T-helper 1 cell treated with Interleukin-12 subunit alpha and Interleukin-12 subunit beta and Interleukin-4 antibody, amounts not matched to agents 30 μg/mL and 1 μg/mL, for 36 hours (primary cell): Measurements from ENCODE around the gene NEIL1.
"Not testable (repeated sequence)": the region's sequence is repeated elsewhere in the genome, so short reads cannot be mapped to it uniquely, and the experiment has no call there.

Experiments
- H3K27ac Mint-ChIP-seq: one replicate; pipeline ENCODE4 v1.8.0; 2021; ENCODE audit warnings: mild to moderate bottlenecking, mixed read lengths
- H3K27me3 Mint-ChIP-seq: one replicate; pipeline ENCODE4 v1.8.0; 2021; ENCODE audit warnings: low read depth, mixed read lengths
- H3K36me3 Mint-ChIP-seq: one replicate; pipeline ENCODE4 v1.8.0; 2021; ENCODE audit warnings: low read depth, mixed read lengths
- H3K4me1 Mint-ChIP-seq: one replicate; pipeline ENCODE4 v1.8.0; 2021; ENCODE audit warnings: low read depth, mixed read lengths
- H3K4me3 Mint-ChIP-seq: one replicate; pipeline ENCODE4 v1.8.0; 2021; ENCODE audit warnings: mild to moderate bottlenecking, moderate library complexity, mixed read lengths
- H3K9me3 Mint-ChIP-seq: one replicate; pipeline ENCODE4 v1.8.0; 2021; ENCODE audit warnings: mixed read lengths

NEIL1 gene

GRCh38 chr15:75368689-75369239 lies 21.9 kb downstream of the NEIL1 start:
- Mint-ChIP-seq H3K27me3 (no peaks in the 10 kb centered on the region), H3K27ac (peak overlapping the region; percentile 91), H3K36me3 (peaks cover 30% of the 10 kb centered on the region), H3K4me1 (peaks cover 24% of the 10 kb centered on the region), H3K9me3 (no peaks in the 10 kb centered on the region), H3K4me3 (peak overlapping the region; percentile 93)

DNA sequence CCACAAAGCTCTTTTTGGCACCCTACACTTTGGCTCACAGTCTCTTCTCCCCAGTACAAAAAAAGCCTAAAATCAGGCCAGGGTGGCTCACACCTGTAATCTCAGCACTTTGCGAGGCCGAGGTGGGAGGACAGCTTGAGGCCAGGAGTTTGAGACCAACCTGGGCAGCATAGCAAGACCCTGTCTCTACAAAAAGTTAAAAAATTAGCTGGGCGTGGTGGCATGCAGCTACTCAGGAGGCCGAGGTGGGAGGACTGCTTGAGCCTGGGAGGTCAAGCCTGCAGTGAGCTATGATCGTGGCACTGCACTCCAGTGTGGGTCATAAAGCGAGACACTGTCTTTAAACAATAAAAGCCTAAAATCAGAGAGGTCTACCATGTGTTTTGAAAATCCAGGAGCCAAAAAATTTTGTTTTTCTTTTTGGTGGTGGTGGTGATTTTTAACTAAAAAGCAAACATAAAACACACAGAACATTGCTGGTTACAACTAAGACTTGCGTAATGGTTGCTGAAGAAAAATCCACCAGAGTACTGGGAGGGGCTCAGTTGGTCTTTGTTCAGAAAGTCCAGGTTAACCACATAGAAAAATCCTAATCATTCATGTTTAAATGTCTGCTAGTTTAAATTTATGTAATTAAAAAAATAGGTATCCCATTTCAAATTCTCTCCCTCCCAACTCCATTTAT lies 23.2 kb downstream of the NEIL1 start:
- Mint-ChIP-seq H3K27me3 (no peaks in the 10 kb centered on the region), H3K36me3 (peaks cover 32% of the 10 kb centered on the region)

DNA sequence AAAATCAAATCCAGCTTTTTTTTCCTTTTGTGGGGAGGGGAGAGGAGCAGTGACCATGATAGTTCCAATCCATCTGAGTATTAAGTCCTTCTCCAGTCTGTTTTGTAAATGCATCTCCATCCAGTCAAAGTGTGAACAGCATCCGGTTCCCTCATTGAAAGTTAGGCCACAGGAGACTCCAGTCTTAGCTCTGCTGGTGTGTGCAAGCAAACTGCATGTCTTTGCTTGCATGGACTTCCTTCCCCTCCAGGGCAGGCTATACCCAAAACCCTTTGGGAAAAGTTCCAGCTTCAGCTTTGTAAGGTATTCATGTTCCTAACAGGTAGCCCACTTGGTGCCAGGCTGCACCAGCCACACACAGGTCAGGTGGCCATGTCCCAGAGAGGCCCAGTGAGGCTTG lies 24.6 kb downstream of the NEIL1 start:
- Mint-ChIP-seq H3K27ac (no peak overlapping the region), H3K9me3 (no peaks in the 10 kb centered on the region), H3K36me3 (peaks cover 38% of the 10 kb centered on the region), H3K4me1 (peaks cover 25% of the 10 kb centered on the region), H3K4me3 (no peak overlapping the region), H3K27me3 (no peaks in the 10 kb centered on the region)

More for the DNA sequence above, 23.2 kb downstream of the NEIL1 start:
- H3K4me3 Mint-ChIP-seq: peak overlapping the region; percentile 93
- no peak overlapping the region for H3K27ac Mint-ChIP-seq
- no peaks in the 10 kb centered on the region for H3K9me3 Mint-ChIP-seq
- peaks cover 24% of the 10 kb centered on the region for H3K4me1 Mint-ChIP-seq

GRCh38 chr15:75371901-75372688 lies 25.3 kb downstream of the NEIL1 start:
- Mint-ChIP-seq H3K4me3 (no peak overlapping the region), H3K9me3 (no peaks in the 10 kb centered on the region), H3K27me3 (no peaks in the 10 kb centered on the region), H3K27ac (no peak overlapping the region), H3K4me1 (peaks cover 22% of the 10 kb centered on the region), H3K36me3 (peaks cover 40% of the 10 kb centered on the region)

GRCh38 chr15:75380773-75381172 lies 33.9 kb downstream of the NEIL1 start:
- no peak overlapping the region for H3K27ac Mint-ChIP-seq
- H3K9me3 Mint-ChIP-seq: no peaks in the 10 kb centered on the region
- no peak overlapping the region for H3K4me3 Mint-ChIP-seq
- H3K27me3 Mint-ChIP-seq: no peaks in the 10 kb centered on the region
- H3K36me3 Mint-ChIP-seq: peaks cover 34% of the 10 kb centered on the region
- peaks cover 4% of the 10 kb centered on the region for H3K4me1 Mint-ChIP-seq

DNA sequence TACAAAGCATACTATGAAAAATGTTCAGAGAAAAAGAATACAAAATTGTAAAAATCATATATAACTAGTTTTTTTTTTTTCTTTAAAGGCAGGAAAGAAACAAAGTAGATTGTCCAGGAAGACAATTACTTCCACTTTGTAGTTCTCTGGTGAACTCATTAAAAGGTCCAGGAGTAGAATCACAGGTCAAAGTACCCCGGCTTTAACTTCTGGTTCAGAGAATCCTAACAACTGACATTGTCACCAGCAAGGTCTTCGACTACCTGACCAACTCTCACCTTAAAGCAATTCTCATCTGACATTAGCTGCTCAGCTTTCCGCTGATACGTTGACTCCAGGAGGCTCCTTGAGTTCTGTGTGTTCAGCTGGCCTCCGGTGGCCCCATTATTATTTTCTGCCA lies 37.1 kb downstream of the NEIL1 start:
- H3K4me3 Mint-ChIP-seq, H3K27me3 Mint-ChIP-seq: not testable (repeated sequence)
- H3K36me3 Mint-ChIP-seq: peaks cover 42% of the 10 kb centered on the region

DNA sequence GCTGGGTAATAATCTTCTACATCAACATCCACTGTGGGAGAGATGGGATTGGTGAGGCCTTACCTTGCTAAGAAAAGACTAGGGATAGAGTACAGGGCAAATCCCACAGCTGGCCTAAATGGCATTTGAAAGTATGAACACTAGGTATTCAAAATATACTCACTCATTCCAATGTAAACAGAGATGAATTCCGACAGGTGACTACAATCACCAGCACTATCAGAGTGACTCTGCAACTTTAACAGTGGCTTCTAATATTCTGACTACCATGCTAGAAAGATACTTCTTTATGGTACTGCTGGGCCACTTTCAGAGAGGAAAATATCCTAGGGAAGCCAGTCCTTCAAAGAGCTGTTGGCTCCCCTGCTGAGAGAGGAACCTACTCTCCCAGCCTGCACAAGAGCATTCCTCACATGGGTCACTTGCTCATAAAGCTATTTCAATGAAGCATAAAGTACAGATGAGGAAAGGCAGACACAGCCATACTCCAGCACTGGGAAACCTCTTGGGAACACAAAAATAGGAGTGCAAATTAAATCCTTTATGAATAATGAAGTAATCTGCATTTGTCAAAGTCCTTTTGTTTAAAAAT lies 43.0 kb downstream of the NEIL1 start:
- Mint-ChIP-seq H3K36me3 (peaks cover 41% of the 10 kb centered on the region), H3K4me3 (no peak overlapping the region), H3K4me1 (peaks cover 9% of the 10 kb centered on the region), H3K9me3 (no peaks in the 10 kb centered on the region), H3K27ac (no peak overlapping the region), H3K27me3 (no peaks in the 10 kb centered on the region)

More for the DNA sequence above, 37.1 kb downstream of the NEIL1 start:
- not testable (repeated sequence) for H3K27ac Mint-ChIP-seq, H3K9me3 Mint-ChIP-seq, H3K4me1 Mint-ChIP-seq

DNA sequence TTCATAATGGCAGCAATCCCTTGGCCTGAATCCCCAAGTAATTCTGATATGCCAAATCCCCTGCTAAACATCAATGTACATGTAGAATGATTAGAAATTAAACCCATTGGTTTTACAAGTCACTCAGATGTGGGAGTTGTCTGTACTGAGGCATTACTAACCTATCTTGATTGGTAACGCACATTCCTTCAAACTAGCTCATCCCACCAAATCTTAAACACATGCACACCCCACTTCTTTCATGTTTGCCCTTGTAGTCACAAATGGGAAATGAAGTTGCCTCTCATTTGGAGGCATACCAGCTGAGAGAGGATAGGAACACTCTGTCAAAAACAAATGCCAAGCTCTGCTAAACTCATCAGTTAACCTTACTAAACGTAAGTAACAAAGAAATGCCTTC lies 50.7 kb downstream of the NEIL1 start:
- Mint-ChIP-seq H3K27me3 (no peaks in the 10 kb centered on the region), H3K36me3 (peaks cover 36% of the 10 kb centered on the region), H3K27ac (no peak overlapping the region)

DNA sequence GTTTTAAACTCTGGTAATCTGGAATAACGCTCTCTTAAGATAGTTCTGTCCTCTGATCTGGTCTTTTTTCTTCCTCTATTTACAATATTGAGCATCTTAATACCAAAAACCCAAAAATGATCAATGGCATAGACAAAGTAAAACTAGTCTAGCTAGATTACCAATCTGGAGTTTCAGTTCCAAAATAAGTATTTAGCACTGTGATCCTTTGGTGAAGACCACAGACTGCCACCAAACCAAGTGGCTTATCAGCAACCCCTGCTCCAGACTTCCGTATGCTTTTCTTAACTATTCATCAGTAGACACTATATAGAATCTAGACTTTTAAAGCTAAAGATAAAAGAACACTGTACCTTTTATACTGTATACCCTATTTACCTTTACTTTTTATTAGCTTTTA lies 57.1 kb downstream of the NEIL1 start:
- Mint-ChIP-seq H3K4me1 (peaks cover 5% of the 10 kb centered on the region), H3K9me3 (no peaks in the 10 kb centered on the region), H3K36me3 (peaks cover 37% of the 10 kb centered on the region), H3K27me3 (no peaks in the 10 kb centered on the region), H3K27ac (no peak overlapping the region), H3K4me3 (no peak overlapping the region)

More for the DNA sequence above, 50.7 kb downstream of the NEIL1 start:
- peaks cover 12% of the 10 kb centered on the region for H3K4me1 Mint-ChIP-seq
- no peak overlapping the region for H3K4me3 Mint-ChIP-seq
- H3K9me3 Mint-ChIP-seq: no peaks in the 10 kb centered on the region
